Measurements from ENCODE around the gene FAM43A. TPM values are rescaled to one million over a fixed set of nuclear protein-coding genes. Genes with fewer than 3 reads are reported as not detected.

The FAM43A gene
- 4.0 and 4.6 TPM in 2 replicates for total RNA-seq (2014; rRNA removed; shearing (Covaris generic))

GRCh38 chr3:194685718-194686413, at the start of gene FAM43A:
FAM43A (plus strand) TSS chr3:194685883; CDS start chr3:194686827, 944 bp downstream.
- DNase-seq (ENCODE audit: low spot score) = peak; percentile 94

GRCh38 chr3:194637066-194637465, 48.6 kb upstream of the FAM43A start:
- DNase-seq (ENCODE audit: low spot score) = no peak

GRCh38 chr3:194637541-194638400, 47.9 kb upstream of the FAM43A start:
- DNase-seq (ENCODE audit: low spot score) = no peak

- no peak for DNase-seq (ENCODE audit: low spot score)
These were observed 46.6 kb upstream of the FAM43A start for GRCh38 chr3:194638991-194639605.

- no peak for DNase-seq (ENCODE audit: low spot score)
These were observed 44.9 kb upstream of the FAM43A start for GRCh38 chr3:194640829-194641228.

- no peak for DNase-seq (ENCODE audit: low spot score)
These were observed 42.9 kb upstream of the FAM43A start for GRCh38 chr3:194642769-194643168.

- no peak for DNase-seq (ENCODE audit: low spot score)
These were observed 37.9 kb upstream of the FAM43A start for GRCh38 chr3:194647747-194648146.

- DNase-seq (ENCODE audit: low spot score) = no peak
These were observed 31.2 kb upstream of the FAM43A start for GRCh38 chr3:194654443-194654842.

GRCh38 chr3:194657439-194657838, 28.2 kb upstream of the FAM43A start:
- DNase-seq (ENCODE audit: low spot score) = no peak

GRCh38 chr3:194658477-194659242, 27.0 kb upstream of the FAM43A start:
- no peak for DNase-seq (ENCODE audit: low spot score)

- DNase-seq (ENCODE audit: low spot score) = no peak
These were observed 25.9 kb upstream of the FAM43A start for GRCh38 chr3:194659778-194660177.

- no peak for DNase-seq (ENCODE audit: low spot score)
These were observed 24.3 kb upstream of the FAM43A start for GRCh38 chr3:194661374-194661773.

- no peak for DNase-seq (ENCODE audit: low spot score)
These were observed 23.7 kb upstream of the FAM43A start for GRCh38 chr3:194661946-194662345.

GRCh38 chr3:194664857-194665256, 20.8 kb upstream of the FAM43A start:
- DNase-seq (ENCODE audit: low spot score) = no peak

- DNase-seq (ENCODE audit: low spot score) = no peak
These were observed 18.3 kb upstream of the FAM43A start for GRCh38 chr3:194667363-194667762.

- DNase-seq (ENCODE audit: low spot score) = peak; percentile 37
These were observed 14.2 kb upstream of the FAM43A start for GRCh38 chr3:194671511-194671899.

GRCh38 chr3:194671900-194672808, 13.5 kb upstream of the FAM43A start, which contains the start of gene LSG1:
LSG1 (minus strand) TSS chr3:194672191; CDS start chr3:194672162, 29 bp downstream.
- DNase-seq (ENCODE audit: low spot score) = peak; percentile 96

GRCh38 chr3:194672876-194673275, 12.8 kb upstream of the FAM43A start:
- DNase-seq (ENCODE audit: low spot score) = no peak

- no peak for DNase-seq (ENCODE audit: low spot score)
These were observed 11.9 kb upstream of the FAM43A start for GRCh38 chr3:194673761-194674160.

- no peak for DNase-seq (ENCODE audit: low spot score)
These were observed 10.5 kb upstream of the FAM43A start for GRCh38 chr3:194675081-194675640.
